Esophagus squamous epithelium (tissue), 4 donors: ENCODE measurements around the gene TMBIM6.

ENCODE experiments used
- CTCF ChIP-seq, 6 experiments: fragments of 450-650 bp in 4 of 6; fragments of 200-600 bp in 2 of 6; sonication (generic) in 2 of 6; IDR thresholded peaks; one replicate each; pipeline ENCODE4 v1.5.1; 2016 to 2019; ENCODE audit warnings: antibody characterized with exemption in 6 of 6, mild to moderate bottlenecking in 4 of 6, moderate library complexity in 4 of 6
- POLR2A ChIP-seq, 4 donors: fragments of 450-650 bp; IDR thresholded peaks; one replicate each; pipeline ENCODE4 v1.6.1; 2017; ENCODE audit warnings: antibody characterized with exemption in 4 of 4, mild to moderate bottlenecking in 4 of 4, moderate library complexity in 3 of 4

GRCh38 chr12:49779581-49779980 lies 38.2 kb downstream of the TMBIM6 start:
- TF ChIP-seq CTCF (IDR thresholded peaks at IDR 0.05) (no peak), POLR2A (IDR thresholded peaks at IDR 0.05) (no peak)
